HepG2 (cell line): ENCODE results near the gene FTCD. TPM values are rescaled to one million over a fixed set of nuclear protein-coding genes. Genes with fewer than 3 reads are reported as not detected.

Experiments used
- ARNTL ChIP-seq: sonication (generic); formaldehyde crosslinking; IDR thresholded peaks from 2 replicates; pipeline ENCODE4 v1.4.0; 2020; ENCODE audit warnings: mild to moderate bottlenecking, missing genetic modification reagents
- BRD4 ChIP-seq: sonication (generic); formaldehyde crosslinking; IDR thresholded peaks from 2 replicates; pipeline ENCODE4 v1.4.0; 2020; ENCODE audit warnings: missing genetic modification reagents
- CBX5 ChIP-seq: sonication (generic); formaldehyde crosslinking; IDR thresholded peaks from 2 replicates; pipeline ENCODE4 v1.4.0; 2020; ENCODE audit warnings: missing genetic modification reagents, borderline replicate concordance
- GMEB1 ChIP-seq: sonication (generic); formaldehyde crosslinking; IDR thresholded peaks from 2 replicates; pipeline ENCODE4 v1.5.1; 2020; ENCODE audit warnings: missing genetic modification reagents, mild to moderate bottlenecking, borderline replicate concordance
- HNF4A ChIP-seq: sonication (generic); formaldehyde crosslinking; IDR thresholded peaks from 2 replicates; pipeline ENCODE4 v1.4.0; 2020; ENCODE audit warnings: missing genetic modification reagents
- HNF4G ChIP-seq, 2 experiments: sonication (generic) in 1 of 2; formaldehyde crosslinking in 1 of 2; IDR thresholded peaks; 2 replicates each; pipeline versions ENCODE4 v1.4.0 to v1.6.1; 2011 to 2020; ENCODE audit warnings: borderline replicate concordance in 2 of 2, low read depth in 2 of 2, mild to moderate bottlenecking in 2 of 2, low read length in 1 of 2, missing genetic modification reagents in 1 of 2, moderate library complexity in 1 of 2
- NFKBIZ ChIP-seq: IDR thresholded peaks from 2 replicates; pipeline ENCODE4 v1.6.1; 2018; ENCODE audit warnings: missing genetic modification reagents, missing compliant biosample characterization
- NRL ChIP-seq: sonication (generic); formaldehyde crosslinking; IDR thresholded peaks from 2 replicates; pipeline ENCODE4 v1.5.0; 2020; ENCODE audit warnings: missing genetic modification reagents, mild to moderate bottlenecking, moderate library complexity, borderline replicate concordance
- PCBP1 ChIP-seq: fragments of 200-400 bp; formaldehyde crosslinking; IDR thresholded peaks from 2 replicates; pipeline ENCODE4 v1.6.1; 2017; ENCODE audit warnings: mild to moderate bottlenecking, low read depth, low read length, borderline replicate concordance
- REPIN1 ChIP-seq: sonication (generic); formaldehyde crosslinking; IDR thresholded peaks from 2 replicates; pipeline ENCODE4 v1.8.0; 2022; ENCODE audit warnings: missing genetic modification reagents, low read depth, mild to moderate bottlenecking, borderline replicate concordance
- ZFX ChIP-seq: sonication (generic); formaldehyde crosslinking; IDR thresholded peaks from 2 replicates; pipeline ENCODE4 v1.4.0; 2020; ENCODE audit warnings: mild to moderate bottlenecking, low read depth, missing genetic modification reagents, moderate library complexity
- ZNF263 ChIP-seq: sonication (generic); formaldehyde crosslinking; IDR thresholded peaks from 2 replicates; pipeline ENCODE4 v1.4.0; 2020; ENCODE audit warnings: missing genetic modification reagents
- ZNF274 ChIP-seq: sonication (generic); formaldehyde crosslinking; IDR thresholded peaks from 2 replicates; pipeline ENCODE4 v1.5.1; 2020; ENCODE audit warnings: mild to moderate bottlenecking, missing genetic modification reagents
- ZNF318 ChIP-seq: sonication (generic); formaldehyde crosslinking; IDR thresholded peaks from 2 replicates; pipeline ENCODE4 v1.4.0; 2020; ENCODE audit warnings: mild to moderate bottlenecking, missing genetic modification reagents
- ZNF441 ChIP-seq: sonication (generic); formaldehyde crosslinking; IDR thresholded peaks from 2 replicates; pipeline ENCODE4 v1.7.0; 2021; ENCODE audit warnings: missing genetic modification reagents, borderline replicate concordance
- ZNF75D ChIP-seq: sonication (generic); formaldehyde crosslinking; IDR thresholded peaks from 2 replicates; pipeline ENCODE4 v1.8.1; 2023; ENCODE audit warnings: missing genetic modification reagents, mild to moderate bottlenecking, borderline replicate concordance
- ZNF773 ChIP-seq: sonication (generic); formaldehyde crosslinking; IDR thresholded peaks from 2 replicates; pipeline ENCODE4 v1.4.0; 2020; ENCODE audit warnings: missing genetic modification reagents, borderline replicate concordance
- polyA plus RNA-seq, 8 experiments: library from polyadenylated mRNA; depleted of rRNA in 3 of 8; stranded (reverse) in 7 of 8; unstranded in 1 of 8; fragments of >200 nt; fragmentation: Illumina TruSeq in 4 of 8; extraction: Trizol in 4 of 8; gene quantifications; 2 replicates each; pipeline versions ENCODE4 v1.2.1 to v1.2.3, GENCODE V29; 2011 to 2016; ENCODE audit warnings: low read depth in 4 of 8, missing spikeins in 1 of 8, mixed read lengths in 1 of 8; ENCODE audit not compliant: insufficient read depth in 1 of 8
- total RNA-seq, 5 experiments: library from RNA; depleted of rRNA; stranded (reverse); fragments of >200 nt; fragmentation: Illumina TruSeq; extraction: Trizol; gene quantifications; 2 replicates each; pipeline ENCODE4 v1.2.3, GENCODE V29; 2016; ENCODE audit warnings: low read depth in 1 of 5

Gene FTCD
- total and polyA plus RNA-seq, 2 of the 13 experiments (the other 11 are each of a cell fraction or from before 2014, with no cell fraction given) = 75.7 to 105 TPM

- TF ChIP-seq REPIN1 (CRISPR knock-in tag) (0 out of 2 replicates have a peak, but pooled peaks have one; percentile 60), ZFX (CRISPR knock-in tag) (peak; percentile 72), ZNF274 (CRISPR knock-in tag) (peak; percentile 45; the same call in 1 of the 2 replicates), HNF4A (CRISPR knock-in tag) (peak; percentile 64), NFKBIZ (CRISPR knock-in tag) (no peak), ZNF441 (CRISPR knock-in tag) (peak; percentile 47; the same call in 1 of the 2 replicates), BRD4 (0 out of 2 replicates have a peak, but pooled peaks have one; percentile 18), HNF4G (IDR thresholded peaks at IDR 0.05; ENCODE audit: borderline replicate concordance, low read depth, low read length) (peak; percentile 50; the same call in 1 of the 2 replicates), HNF4G (CRISPR knock-in tag; IDR thresholded peaks at IDR 0.05; ENCODE audit: borderline replicate concordance, low read depth) (0 out of 2 replicates have a peak, but pooled peaks have one; percentile 19), ZNF773 (CRISPR knock-in tag) (no peak), CBX5 (CRISPR knock-in tag) (peak; percentile 16; the same call in 1 of the 2 replicates), PCBP1 (peak; percentile 82; the same call in 1 of the 2 replicates), ARNTL (CRISPR knock-in tag) (peak; percentile 52), ZNF263 (CRISPR knock-in tag) (peak; percentile 76), ZNF75D (CRISPR knock-in tag) (no peak), GMEB1 (CRISPR knock-in tag) (no peak), NRL (CRISPR knock-in tag) (peak; percentile 50), ZNF318 (no peak)
Observed at GRCh38 chr21:46153247-46154154, 1.9 kb downstream of the FTCD start (continued).
